ENCODE measurements around the gene CYBC1. TPM values are rescaled to one million over a fixed set of nuclear protein-coding genes. Genes with fewer than 3 reads are reported as not detected.
A peak's percentile ranks its signal among the peaks of the same experiment; 100 is the strongest.

The CYBC1 gene
- total RNA-seq, 1 donor from 2014 or later: 31.3 TPM

GRCh38 chr17:82437325-82437668, 13.3 kb downstream of the CYBC1 start:
- Histone ChIP-seq H3K4me3 (ENCODE audit: low read depth, low read length) (no peak overlapping the region), H3K27me3 (ENCODE audit: control insufficient read depth, insufficient read depth, low read length) (no peaks in the 10 kb centered on the region), H3K36me3 (ENCODE audit: control insufficient read depth, insufficient read depth, low read length) (peaks cover 3% of the 10 kb centered on the region)
- DNase-seq (ENCODE audit: low read depth) (no peak), FAIRE-seq (no peak)
- TF ChIP-seq CTCF (IDR thresholded peaks at IDR 0.05; ENCODE audit: insufficient read depth, low read length, severe bottlenecking): no peak

- no peak for TF ChIP-seq CTCF (IDR thresholded peaks at IDR 0.05; ENCODE audit: insufficient read depth, low read length, severe bottlenecking)
- Histone ChIP-seq H3K27me3 (ENCODE audit: control insufficient read depth, insufficient read depth, low read length) (no peaks in the 10 kb centered on the region), H3K36me3 (ENCODE audit: control insufficient read depth, insufficient read depth, low read length) (peaks cover 2% of the 10 kb centered on the region), H3K4me3 (ENCODE audit: low read depth, low read length) (no peak overlapping the region)
- DNase-seq (ENCODE audit: low read depth) (no peak), FAIRE-seq (no peak)
Observed at GRCh38 chr17:82436601-82437324, 13.8 kb downstream of the CYBC1 start.

- DNase-seq (ENCODE audit: low read depth) (no peak), FAIRE-seq (peak; percentile 18)
- Histone ChIP-seq H3K27me3 (ENCODE audit: control insufficient read depth, insufficient read depth, low read length) (no peaks in the 10 kb centered on the region), H3K36me3 (ENCODE audit: control insufficient read depth, insufficient read depth, low read length) (peaks cover 2% of the 10 kb centered on the region), H3K4me3 (ENCODE audit: low read depth, low read length) (no peak overlapping the region)
- TF ChIP-seq CTCF (IDR thresholded peaks at IDR 0.05; ENCODE audit: insufficient read depth, low read length, severe bottlenecking): no peak
Observed at GRCh38 chr17:82435601-82436583, 14.7 kb downstream of the CYBC1 start.

- DNase-seq (ENCODE audit: low read depth): no peak
- FAIRE-seq: no peak
- no peak for TF ChIP-seq CTCF (IDR thresholded peaks at IDR 0.05; ENCODE audit: insufficient read depth, low read length, severe bottlenecking)
Observed at GRCh38 chr17:82435103-82435502, 15.4 kb downstream of the CYBC1 start.

GRCh38 chr17:82434216-82434565, 16.4 kb downstream of the CYBC1 start:
- no peak for DNase-seq (ENCODE audit: low read depth)
- Histone ChIP-seq H3K36me3 (ENCODE audit: control insufficient read depth, insufficient read depth, low read length) (peaks cover 2% of the 10 kb centered on the region), H3K27me3 (ENCODE audit: control insufficient read depth, insufficient read depth, low read length) (no peaks in the 10 kb centered on the region), H3K4me3 (ENCODE audit: low read depth, low read length) (no peak overlapping the region)
- TF ChIP-seq CTCF (IDR thresholded peaks at IDR 0.05; ENCODE audit: insufficient read depth, low read length, severe bottlenecking): no peak
- FAIRE-seq: no peak

More at GRCh38 chr17:82435103-82435502, 15.4 kb downstream of the CYBC1 start:
- Histone ChIP-seq H3K27me3 (ENCODE audit: control insufficient read depth, insufficient read depth, low read length) (no peaks in the 10 kb centered on the region), H3K36me3 (ENCODE audit: control insufficient read depth, insufficient read depth, low read length) (peaks cover 2% of the 10 kb centered on the region), H3K4me3 (ENCODE audit: low read depth, low read length) (no peak overlapping the region)

Data from bronchial epithelial cell (primary cell).